HEK293 (cell line): ENCODE results near the gene DIS3L.

Experiments used
- GLI4 ChIP-seq: fragments of 450-650 bp; formaldehyde crosslinking; IDR thresholded peaks from 2 replicates; pipeline ENCODE4 v1.5.1; 2016; ENCODE audit warnings: missing biosample characterization, missing genetic modification characterization
- GLIS1 ChIP-seq: fragments of 450-650 bp; formaldehyde crosslinking; IDR thresholded peaks from 2 replicates; pipeline ENCODE4 v1.5.1; 2016; ENCODE audit warnings: missing biosample characterization, missing genetic modification characterization
- KLF10 ChIP-seq: fragments of 450-650 bp; IDR thresholded peaks from 2 replicates; pipeline ENCODE4 v1.5.1; 2018; ENCODE audit warnings: missing biosample characterization, mild to moderate bottlenecking, missing genetic modification characterization
- RBAK ChIP-seq: fragments of 450-650 bp; formaldehyde crosslinking; IDR thresholded peaks from 2 replicates; pipeline ENCODE4 v1.5.1; 2016; ENCODE audit warnings: missing biosample characterization, missing genetic modification characterization
- SP2 ChIP-seq: fragments of 450-650 bp; formaldehyde crosslinking; IDR thresholded peaks from 2 replicates; pipeline ENCODE4 v1.5.1; 2016; ENCODE audit warnings: missing biosample characterization, missing genetic modification characterization
- ZBTB17 ChIP-seq: fragments of 450-650 bp; formaldehyde crosslinking; IDR thresholded peaks from 2 replicates; pipeline ENCODE4 v1.5.1; 2016; ENCODE audit warnings: missing biosample characterization, missing genetic modification characterization
- ZNF121 ChIP-seq: fragments of 450-650 bp; formaldehyde crosslinking; IDR thresholded peaks from 2 replicates; pipeline ENCODE4 v1.5.1; 2016; ENCODE audit warnings: missing biosample characterization, missing genetic modification characterization
- ZNF148 ChIP-seq: fragments of 450-650 bp; formaldehyde crosslinking; IDR thresholded peaks from 2 replicates; pipeline ENCODE4 v1.5.0; 2017; ENCODE audit warnings: missing biosample characterization, missing genetic modification characterization, borderline replicate concordance
- ZNF16 ChIP-seq: fragments of 450-650 bp; formaldehyde crosslinking; IDR thresholded peaks from 2 replicates; pipeline ENCODE4 v1.5.1; 2016; ENCODE audit warnings: low read depth, missing biosample characterization, missing genetic modification characterization
- ZNF2 ChIP-seq: fragments of 450-650 bp; formaldehyde crosslinking; IDR thresholded peaks from 2 replicates; pipeline ENCODE4 v1.5.1; 2016; ENCODE audit warnings: missing biosample characterization, missing genetic modification characterization
- ZNF248 ChIP-seq: fragments of 450-650 bp; formaldehyde crosslinking; IDR thresholded peaks from 2 replicates; pipeline ENCODE4 v1.5.1; 2017; ENCODE audit warnings: missing biosample characterization, missing genetic modification characterization
- ZNF302 ChIP-seq: fragments of 450-650 bp; formaldehyde crosslinking; IDR thresholded peaks from 2 replicates; pipeline ENCODE4 v1.5.1; 2016; ENCODE audit warnings: missing biosample characterization, missing genetic modification characterization, low read depth
- ZNF423 ChIP-seq: fragments of 450-650 bp; formaldehyde crosslinking; IDR thresholded peaks from 2 replicates; pipeline ENCODE4 v1.5.1; 2016; ENCODE audit warnings: missing biosample characterization, missing genetic modification characterization
- ZNF518A ChIP-seq: fragments of 450-650 bp; formaldehyde crosslinking; conservative IDR thresholded peaks from 2 replicates; pipeline ENCODE4 v1.5.1; 2016; ENCODE audit warnings: low read depth, missing biosample characterization, missing genetic modification characterization
- ZNF548 ChIP-seq: fragments of 450-650 bp; formaldehyde crosslinking; IDR thresholded peaks from 2 replicates; pipeline ENCODE4 v1.5.1; 2016; ENCODE audit warnings: missing biosample characterization, missing genetic modification characterization
- ZNF561 ChIP-seq: fragments of 450-650 bp; IDR thresholded peaks from 2 replicates; pipeline ENCODE4 v1.5.1; 2018; ENCODE audit warnings: missing biosample characterization, missing genetic modification characterization, borderline replicate concordance
- ZNF600 ChIP-seq: fragments of 450-650 bp; formaldehyde crosslinking; IDR thresholded peaks from 2 replicates; pipeline ENCODE4 v1.5.1; 2016; ENCODE audit warnings: missing biosample characterization, missing genetic modification characterization
- ZNF621 ChIP-seq: fragments of 450-650 bp; formaldehyde crosslinking; IDR thresholded peaks from 2 replicates; pipeline ENCODE4 v1.5.1; 2017; ENCODE audit warnings: missing biosample characterization, missing genetic modification characterization
- ZNF658 ChIP-seq: fragments of 450-650 bp; formaldehyde crosslinking; IDR thresholded peaks from 2 replicates; pipeline ENCODE4; 2016; ENCODE audit warnings: missing biosample characterization, missing genetic modification characterization
- ZNF792 ChIP-seq: fragments of 450-650 bp; formaldehyde crosslinking; IDR thresholded peaks from 2 replicates; pipeline ENCODE4 v1.5.1; 2016; ENCODE audit warnings: missing biosample characterization, missing genetic modification characterization
- ZSCAN23 ChIP-seq: fragments of 450-650 bp; formaldehyde crosslinking; IDR thresholded peaks from 2 replicates; pipeline ENCODE4 v1.5.1; 2016; ENCODE audit warnings: missing biosample characterization, missing genetic modification characterization
- TF ChIP-seq, protein P1 (sequence below): fragments of 450-650 bp; formaldehyde crosslinking; conservative IDR thresholded peaks from 2 replicates; pipeline ENCODE4 v1.5.1; 2016; ENCODE audit warnings: low read depth, missing biosample characterization, missing genetic modification characterization
- TF ChIP-seq, protein P2 (sequence below): fragments of 450-650 bp; formaldehyde crosslinking; IDR thresholded peaks from 2 replicates; pipeline ENCODE4 v1.5.1; 2017; ENCODE audit warnings: missing biosample characterization, missing genetic modification characterization
- TF ChIP-seq, protein P3 (sequence below): fragments of 450-650 bp; formaldehyde crosslinking; IDR thresholded peaks from 2 replicates; pipeline ENCODE4 v1.5.1; 2016; ENCODE audit warnings: missing biosample characterization, missing genetic modification characterization

The DIS3L gene

DNA sequence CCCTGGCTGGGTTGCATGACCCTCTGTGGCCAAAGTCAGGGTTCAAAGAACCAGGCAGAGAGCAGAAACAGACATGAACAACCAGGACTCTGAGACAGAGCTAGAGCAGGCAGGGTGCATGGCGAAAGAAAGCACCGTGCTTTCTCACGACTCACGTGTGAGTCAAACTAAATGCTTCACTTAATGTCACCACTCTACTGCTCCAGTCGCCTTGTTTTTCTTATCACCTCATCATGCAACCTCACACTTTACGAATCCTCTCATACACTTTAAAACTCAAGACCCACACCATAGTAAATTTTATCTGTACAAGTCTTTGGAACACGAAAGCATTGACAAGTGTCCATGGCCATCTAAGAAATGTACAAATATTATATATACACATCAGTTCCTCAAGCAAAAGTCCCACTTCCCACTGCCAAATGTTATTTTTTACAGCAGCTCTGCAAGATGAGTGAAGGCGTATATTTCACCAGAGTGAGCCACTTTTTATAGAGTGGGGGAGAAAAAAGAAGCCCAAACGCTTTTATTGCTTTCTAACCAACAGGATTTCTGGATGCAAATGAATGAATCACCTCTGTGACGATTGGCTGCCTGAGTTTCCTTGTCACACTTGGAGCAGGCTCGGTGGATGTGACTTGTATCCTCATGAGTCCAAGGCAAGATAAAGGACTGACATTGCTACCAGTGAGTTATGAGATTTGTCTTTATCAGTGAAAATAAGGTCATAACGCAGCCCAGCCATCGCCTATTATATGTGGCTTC is 23.9 kb upstream of the DIS3L start (continued):
- TF ChIP-seq ZNF518A (tag by site-specific recombination) = 0 out of 2 replicates have a peak, but pooled peaks have one; percentile 24
- no peak for TF ChIP-seq ZNF302 (tag by site-specific recombination)
- 0 out of 2 replicates have a peak, but pooled peaks have one; percentile 49 for TF ChIP-seq ZNF561 (tag by site-specific recombination)
- TF ChIP-seq, protein P1, sequence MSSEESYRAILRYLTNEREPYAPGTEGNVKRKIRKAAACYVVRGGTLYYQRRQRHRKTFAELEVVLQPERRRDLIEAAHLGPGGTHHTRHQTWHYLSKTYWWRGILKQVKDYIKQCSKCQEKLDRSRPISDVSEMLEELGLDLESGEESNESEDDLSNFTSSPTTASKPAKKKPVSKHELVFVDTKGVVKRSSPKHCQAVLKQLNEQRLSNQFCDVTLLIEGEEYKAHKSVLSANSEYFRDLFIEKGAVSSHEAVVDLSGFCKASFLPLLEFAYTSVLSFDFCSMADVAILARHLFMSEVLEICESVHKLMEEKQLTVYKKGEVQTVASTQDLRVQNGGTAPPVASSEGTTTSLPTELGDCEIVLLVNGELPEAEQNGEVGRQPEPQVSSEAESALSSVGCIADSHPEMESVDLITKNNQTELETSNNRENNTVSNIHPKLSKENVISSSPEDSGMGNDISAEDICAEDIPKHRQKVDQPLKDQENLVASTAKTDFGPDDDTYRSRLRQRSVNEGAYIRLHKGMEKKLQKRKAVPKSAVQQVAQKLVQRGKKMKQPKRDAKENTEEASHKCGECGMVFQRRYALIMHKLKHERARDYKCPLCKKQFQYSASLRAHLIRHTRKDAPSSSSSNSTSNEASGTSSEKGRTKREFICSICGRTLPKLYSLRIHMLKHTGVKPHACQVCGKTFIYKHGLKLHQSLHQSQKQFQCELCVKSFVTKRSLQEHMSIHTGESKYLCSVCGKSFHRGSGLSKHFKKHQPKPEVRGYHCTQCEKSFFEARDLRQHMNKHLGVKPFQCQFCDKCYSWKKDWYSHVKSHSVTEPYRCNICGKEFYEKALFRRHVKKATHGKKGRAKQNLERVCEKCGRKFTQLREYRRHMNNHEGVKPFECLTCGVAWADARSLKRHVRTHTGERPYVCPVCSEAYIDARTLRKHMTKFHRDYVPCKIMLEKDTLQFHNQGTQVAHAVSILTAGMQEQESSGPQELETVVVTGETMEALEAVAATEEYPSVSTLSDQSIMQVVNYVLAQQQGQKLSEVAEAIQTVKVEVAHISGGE (tag by site-specific recombination) = no peak
- TF ChIP-seq ZNF423 (tag by site-specific recombination) = no peak
- TF ChIP-seq, protein P2, sequence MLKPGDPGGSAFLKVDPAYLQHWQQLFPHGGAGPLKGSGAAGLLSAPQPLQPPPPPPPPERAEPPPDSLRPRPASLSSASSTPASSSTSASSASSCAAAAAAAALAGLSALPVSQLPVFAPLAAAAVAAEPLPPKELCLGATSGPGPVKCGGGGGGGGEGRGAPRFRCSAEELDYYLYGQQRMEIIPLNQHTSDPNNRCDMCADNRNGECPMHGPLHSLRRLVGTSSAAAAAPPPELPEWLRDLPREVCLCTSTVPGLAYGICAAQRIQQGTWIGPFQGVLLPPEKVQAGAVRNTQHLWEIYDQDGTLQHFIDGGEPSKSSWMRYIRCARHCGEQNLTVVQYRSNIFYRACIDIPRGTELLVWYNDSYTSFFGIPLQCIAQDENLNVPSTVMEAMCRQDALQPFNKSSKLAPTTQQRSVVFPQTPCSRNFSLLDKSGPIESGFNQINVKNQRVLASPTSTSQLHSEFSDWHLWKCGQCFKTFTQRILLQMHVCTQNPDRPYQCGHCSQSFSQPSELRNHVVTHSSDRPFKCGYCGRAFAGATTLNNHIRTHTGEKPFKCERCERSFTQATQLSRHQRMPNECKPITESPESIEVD = peak; percentile 88
- no peak for TF ChIP-seq ZNF121 (tag by site-specific recombination)
- no peak for TF ChIP-seq ZNF621 (tag by site-specific recombination)
- no peak for TF ChIP-seq GLIS1 (tag by site-specific recombination)
- no peak for TF ChIP-seq ZNF792
- 0 out of 2 replicates have a peak, but pooled peaks have one; percentile 29 for TF ChIP-seq KLF10 (tag by site-specific recombination)
- TF ChIP-seq, protein P3, sequence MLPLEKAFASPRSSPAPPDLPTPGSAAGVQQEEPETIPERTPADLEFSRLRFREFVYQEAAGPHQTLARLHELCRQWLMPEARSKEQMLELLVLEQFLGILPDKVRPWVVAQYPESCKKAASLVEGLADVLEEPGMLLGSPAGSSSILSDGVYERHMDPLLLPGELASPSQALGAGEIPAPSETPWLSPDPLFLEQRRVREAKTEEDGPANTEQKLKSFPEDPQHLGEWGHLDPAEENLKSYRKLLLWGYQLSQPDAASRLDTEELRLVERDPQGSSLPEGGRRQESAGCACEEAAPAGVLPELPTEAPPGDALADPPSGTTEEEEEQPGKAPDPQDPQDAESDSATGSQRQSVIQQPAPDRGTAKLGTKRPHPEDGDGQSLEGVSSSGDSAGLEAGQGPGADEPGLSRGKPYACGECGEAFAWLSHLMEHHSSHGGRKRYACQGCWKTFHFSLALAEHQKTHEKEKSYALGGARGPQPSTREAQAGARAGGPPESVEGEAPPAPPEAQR (tag by site-specific recombination) = no peak
- no peak for TF ChIP-seq ZNF658
- TF ChIP-seq ZNF248 (tag by site-specific recombination) = no peak
- TF ChIP-seq ZNF148 (tag by site-specific recombination) = no peak
- peak; percentile 50 for TF ChIP-seq SP2 (tag by site-specific recombination)
- no peak for TF ChIP-seq ZSCAN23 (tag by site-specific recombination)
- TF ChIP-seq ZNF548 (tag by site-specific recombination) = no peak
- TF ChIP-seq RBAK (tag by site-specific recombination) = no peak
- TF ChIP-seq ZBTB17 (tag by site-specific recombination) = peak; percentile 91
- TF ChIP-seq ZNF2 = peak; percentile 95
- no peak for TF ChIP-seq ZNF16 (tag by site-specific recombination)
- peak; percentile 81 for TF ChIP-seq ZNF600
- TF ChIP-seq GLI4 (tag by site-specific recombination) = no peak
